K562 (cell line): ENCODE measurements around the gene AZU1. TPM values are rescaled to one million over a fixed set of nuclear protein-coding genes. Genes with fewer than 3 reads are reported as not detected.

ENCODE experiments used
- ATAC-seq: fragments of 200-7000 bp; cut with Tn5 transposase; 3 replicates; pipeline ENCODE4 v1.9.1; 2020; ENCODE audit warnings: moderate library complexity
- BruUV-seq: library from RNA; stranded (reverse); fragments of 400-500 nt; replicated peaks from 2 replicates; lab custom pipeline; 2021; lab: Mats Ljungman, UMichigan
- CTCF ChIA-PET: fragments of 300-600 bp; formaldehyde crosslinking; extraction: SDS; loops from one replicate; lab custom pipeline; 2021; ENCODE audit warnings: low intra/inter-chr PET ratio; lab: Yijun Ruan, JAX
- POLR2A ChIA-PET: fragments of 300-600, 350-650 bp; sonication (Branson Sonifier 250); formaldehyde crosslinking; extraction: SDS; loops from one replicate; lab custom pipeline; 2021; ENCODE audit warnings: antibody characterized with exemption, inconsistent platforms; lab: Yijun Ruan, JAX
- DNase-seq, 4 experiments: peaks; one replicate each; pipeline versions ENCODE4 v3.0.0 to v3.0.0-alpha.2; 2011 to 2018; ENCODE audit warnings: low spot score in 3 of 4, mixed read lengths in 3 of 4; ENCODE audit errors: extremely low read depth in 1 of 4
- FAIRE-seq: peaks from 2 replicates; lab custom pipeline; 2011; peaks lifted over from hg19 to GRCh38; lab: Jason Lieb, UNC
- H2AFZ ChIP-seq: 2 replicates; pipeline ENCODE4 v1.6.0; 2011; ENCODE audit warnings: low read depth, low read length, control low read depth, inconsistent platforms
- H3K27ac ChIP-seq: fragments of 200-600 bp; 3 replicates; pipeline ENCODE4 v1.8.0; 2011; ENCODE audit warnings: low read depth, mild to moderate bottlenecking, control low read depth, inconsistent platforms, low read length, moderate library complexity, mixed read lengths; ENCODE audit errors: extremely low read depth
- H3K27me3 ChIP-seq, 2 experiments: fragments of 300-600 bp in 1 of 2; 2 replicates in 1 of 2; 3 replicates in 1 of 2; pipeline versions ENCODE4 v1.6.0 to v1.8.0; 2011; ENCODE audit warnings: inconsistent platforms in 2 of 2, low read length in 2 of 2, mild to moderate bottlenecking in 1 of 2, mixed read lengths in 1 of 2, moderate library complexity in 1 of 2; ENCODE audit not compliant: control insufficient read depth in 2 of 2, insufficient read depth in 2 of 2
- H3K36me3 ChIP-seq: fragments of 300-600 bp; 3 replicates; pipeline ENCODE4 v1.8.0; 2011; ENCODE audit warnings: mild to moderate bottlenecking, low read length, inconsistent platforms; ENCODE audit not compliant: control insufficient read depth, insufficient read depth
- H3K4me1 ChIP-seq, 2 experiments: fragments of 200-600 bp in 1 of 2; replicated peaks in 1 of 2; 2 replicates in 1 of 2; 3 replicates in 1 of 2; pipeline versions ENCODE4 v1.5.1 to v1.8.0; 2011; ENCODE audit warnings: inconsistent platforms in 2 of 2, low read length in 2 of 2, mild to moderate bottlenecking in 1 of 2, mixed read lengths in 1 of 2, moderate library complexity in 1 of 2; ENCODE audit not compliant: control insufficient read depth in 2 of 2, insufficient read depth in 2 of 2
- H3K4me2 ChIP-seq: 2 replicates; pipeline ENCODE4 v1.6.1; 2011; ENCODE audit warnings: low read length, control low read depth, inconsistent platforms, mixed read lengths; ENCODE audit not compliant: insufficient read depth
- H3K4me3 ChIP-seq: fragments of 200-600 bp; sonication (generic), shearing (Covaris generic); 2 replicates; pipeline ENCODE4 v1.5.1; 2016; ENCODE audit warnings: control low read depth, inconsistent platforms
- H3K79me2 ChIP-seq: fragments of 200-600 bp; 3 replicates; pipeline ENCODE4 v1.8.0; 2011; ENCODE audit warnings: low read length, inconsistent platforms; ENCODE audit not compliant: control insufficient read depth, insufficient read depth
- H3K9ac ChIP-seq, 2 experiments: 2 replicates each; pipeline versions ENCODE4 v1.6.0 to v1.6.1; 2011; ENCODE audit warnings: low read depth in 2 of 2, low read length in 2 of 2, control low read depth in 1 of 2, inconsistent platforms in 1 of 2, mild to moderate bottlenecking in 1 of 2, mixed read lengths in 1 of 2; ENCODE audit not compliant: insufficient read depth in 1 of 2
- H3K9me1 ChIP-seq: one replicate; pipeline ENCODE4 v1.6.0; 2011; ENCODE audit warnings: inconsistent platforms, mild to moderate bottlenecking, low read length, moderate library complexity; ENCODE audit not compliant: control insufficient read depth, insufficient read depth
- H3K9me3 ChIP-seq: replicated peaks from 2 replicates; pipeline ENCODE4 v1.5.1; 2011; ENCODE audit warnings: low read depth, low read length, inconsistent platforms; ENCODE audit not compliant: control insufficient read depth, insufficient read depth
- H4K20me1 ChIP-seq: replicated peaks from 2 replicates; pipeline ENCODE4 v1.6.1; 2011; ENCODE audit warnings: low read length, inconsistent platforms, mixed read lengths; ENCODE audit not compliant: control insufficient read depth, insufficient read depth
- KAT7 ChIP-seq: sonication (generic); formaldehyde crosslinking; IDR thresholded peaks from 2 replicates; pipeline ENCODE4 v1.8.0; 2022; ENCODE audit warnings: missing genetic modification reagents, mild to moderate bottlenecking, borderline replicate concordance
- MAZ ChIP-seq, 2 experiments: fragments of 450-650 bp in 1 of 2; sonication (generic) in 1 of 2; formaldehyde crosslinking; IDR thresholded peaks in 1 of 2; conservative IDR thresholded peaks in 1 of 2; 2 replicates each; pipeline versions ENCODE4 v1.4.0 to v1.5.0; 2020; ENCODE audit warnings: mild to moderate bottlenecking in 1 of 2, missing genetic modification reagents in 1 of 2
- MTA3 ChIP-seq: fragments of 450-650 bp; formaldehyde crosslinking; IDR thresholded peaks from 2 replicates; pipeline ENCODE4 v1.6.1; 2017; ENCODE audit warnings: mild to moderate bottlenecking, borderline replicate concordance
- NFIC ChIP-seq: fragments of 450-650 bp; IDR thresholded peaks from 2 replicates; pipeline ENCODE4 v1.6.1; 2017; ENCODE audit warnings: mild to moderate bottlenecking, inconsistent platforms
- POLR2G ChIP-seq: fragments of 200-400 bp; formaldehyde crosslinking; IDR thresholded peaks from 2 replicates; pipeline ENCODE4 v1.6.1; 2017; ENCODE audit warnings: low read depth, mild to moderate bottlenecking, antibody characterized with exemption, low read length, moderate library complexity
- PRMT5 ChIP-seq: sonication (generic); formaldehyde crosslinking; IDR thresholded peaks from 2 replicates; pipeline ENCODE4 v1.5.0; 2020; ENCODE audit warnings: missing genetic modification reagents
- ZNF785 ChIP-seq: fragments of 250-450 bp; sonication (Bioruptor Pico); IDR thresholded peaks from 2 replicates; pipeline ENCODE4 v1.4.0; 2020; ENCODE audit warnings: mild to moderate bottlenecking
- WGBS: fragments of 100-300 bp; shearing (Covaris generic); methylation state at CpG from one replicate; pipeline ENCODE4 v1.1.6; 2016; ENCODE audit warnings: low coverage, mixed read lengths; ENCODE audit not compliant: insufficient coverage; ENCODE audit errors: missing lambda C conversion rate; 5-methylcytosine and 5-hydroxymethylcytosine counted together
- in situ Hi-C: fragments of 300-500 bp; cut with MboI; formaldehyde crosslinking; loops from 4 replicates; pipeline ENCODE4 v1.15.0; 2018; ENCODE audit warnings: inconsistent platforms, mixed read lengths
- intact Hi-C: fragments of 100-400 bp; cut with micrococcal nuclease; formaldehyde crosslinking; loops from 2 replicates; pipeline ENCODE4 v1.14.2; 2022
- polyA plus RNA-seq, 8 experiments: library from polyadenylated mRNA; depleted of rRNA in 4 of 8; stranded (reverse) in 5 of 8; unstranded in 3 of 8; fragments of >200 nt; fragmentation: Nextera tagmentation in 2 of 8; fragmentation: Illumina TruSeq in 1 of 8; extraction: Ambion mirVana in 2 of 8; extraction: Trizol in 1 of 8; gene quantifications; 2 replicates each; pipeline versions ENCODE4 v1.2.1 to v1.2.3, GENCODE V29; 2011 to 2014; ENCODE audit warnings: inconsistent platforms in 1 of 8, missing spikeins in 1 of 8
- total RNA-seq, 7 experiments: library from RNA; depleted of rRNA in 6 of 7; stranded (reverse); fragments of >200 nt in 6 of 7; fragmentation: Illumina TruSeq in 2 of 7; extraction: Trizol in 2 of 7; gene quantifications; 2 replicates each; pipeline versions ENCODE4 v1.2.1 to v1.2.3, GENCODE V29; 2011 to 2021; ENCODE audit warnings: low replicate concordance in 1 of 7
- TF ChIP-seq, protein P1 (sequence below): sonication (generic); formaldehyde crosslinking; IDR thresholded peaks from 2 replicates; pipeline ENCODE4 v1.4.0; 2020; ENCODE audit warnings: mild to moderate bottlenecking, missing genetic modification reagents
- TF ChIP-seq, protein P2 (sequence below), 2 experiments: fragments of 200-800 bp in 1 of 2; sonication (Bioruptor generic) in 1 of 2; sonication (generic) in 1 of 2; formaldehyde crosslinking in 1 of 2; IDR thresholded peaks in 1 of 2; conservative IDR thresholded peaks in 1 of 2; 2 replicates each; pipeline versions ENCODE4 v1.5.0 to v1.6.1; 2016 to 2020; ENCODE audit warnings: missing compliant biosample characterization in 1 of 2, missing genetic modification characterization in 1 of 2, missing genetic modification reagents in 1 of 2
- TF ChIP-seq, protein P3 (sequence below): sonication (generic); formaldehyde crosslinking; IDR thresholded peaks from 2 replicates; pipeline ENCODE4 v1.8.0; 2022; ENCODE audit warnings: mild to moderate bottlenecking, missing genetic modification reagents

Gene AZU1
- total and polyA plus RNA-seq, 9 of the 15 experiments (the other 6 are each of a cell fraction or from before 2014, with no cell fraction given): 0.29 to 1.9 (median 0.59) TPM; not detected in 3

DNA sequence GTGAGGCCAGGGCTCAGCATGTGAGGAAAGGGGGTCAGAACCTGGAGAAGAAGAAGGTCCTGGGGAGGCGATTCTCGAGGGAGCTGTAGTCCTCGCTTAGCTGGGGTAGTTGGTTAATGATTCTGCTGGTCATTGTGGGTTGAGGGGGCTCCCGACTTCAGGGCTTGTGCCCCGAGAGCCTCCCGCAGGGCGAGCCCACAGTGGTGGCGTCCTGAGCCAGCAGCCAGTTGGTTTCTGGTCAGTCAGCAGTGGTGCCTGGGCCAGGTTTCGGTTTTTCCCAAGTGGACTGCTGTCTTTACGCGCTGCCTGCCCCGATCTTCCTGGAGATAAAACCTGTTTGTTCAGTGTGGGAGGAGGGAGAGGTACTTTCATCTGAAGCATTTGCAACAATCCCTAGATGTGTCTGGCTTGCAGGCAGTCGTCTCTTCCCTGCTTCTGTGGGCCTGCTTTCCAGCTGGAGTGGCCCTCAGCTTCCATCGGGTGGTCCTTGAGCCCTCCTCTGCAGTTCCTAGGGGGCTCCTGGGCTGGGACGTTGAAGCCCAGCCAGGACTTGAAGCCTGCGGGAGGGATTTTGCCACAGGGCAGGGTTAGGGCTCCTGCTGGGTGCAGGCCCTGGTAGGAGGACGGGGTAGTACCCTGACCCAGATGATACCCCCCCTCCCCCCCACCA, 27.1 kb upstream of the AZU1 start (continued):
- TF ChIP-seq KAT7 (0 out of 2 replicates have a peak, but pooled peaks have one; percentile 50), MTA3 (peak; percentile 24; the same call in 1 of the 2 replicates), POLR2G (peak; percentile 65)
- TF ChIP-seq, all 486 proteins: peak for 13

DNA sequence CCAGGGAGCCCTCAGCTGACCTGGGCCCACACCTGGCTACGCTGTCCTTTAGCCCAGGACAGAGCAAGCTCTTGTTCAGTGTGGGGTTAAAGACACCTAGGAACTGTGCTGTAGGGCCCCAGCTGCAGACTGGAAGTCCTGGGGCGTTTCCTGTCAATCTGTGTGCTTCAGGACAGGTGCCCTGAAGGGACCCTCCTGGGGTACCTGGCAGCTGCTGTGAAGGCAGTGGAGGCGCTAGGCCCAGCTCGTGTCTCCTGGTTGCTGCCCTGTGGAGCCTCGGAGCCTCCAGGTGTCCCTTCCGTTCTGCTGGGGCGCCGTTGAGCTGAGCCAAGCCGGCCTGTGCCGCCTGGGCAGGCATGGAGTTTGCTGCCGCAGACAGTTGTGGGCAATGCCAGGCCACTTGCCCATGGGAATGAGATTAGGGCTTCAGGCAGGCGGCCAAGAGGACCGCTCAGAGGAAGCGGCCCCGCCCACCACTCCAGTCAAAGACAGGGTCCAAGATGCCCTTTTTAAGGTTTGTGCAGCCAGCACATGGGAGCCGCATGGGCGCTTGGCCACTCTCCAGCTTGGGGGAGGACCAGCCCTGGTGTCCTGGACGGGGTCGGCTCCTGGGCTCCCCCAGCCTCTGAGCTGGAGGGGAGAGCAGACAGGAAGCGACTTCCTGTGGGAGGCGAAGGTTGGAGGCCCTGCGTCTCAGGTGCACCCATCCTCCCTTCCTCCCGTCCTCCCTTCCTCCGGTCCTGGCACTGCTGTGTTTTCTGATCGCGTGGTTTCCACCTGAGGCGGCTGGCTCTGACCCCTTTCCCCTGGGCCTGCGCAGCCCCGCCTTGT, 26.4 kb upstream of the AZU1 start:
- peaks cover 22 to 79% of the 10 kb centered on the region in 2 experiments for H3K4me1 ChIP-seq
- intact Hi-C loops: no loop called here
- TF ChIP-seq POLR2G: peak; percentile 57
- TF ChIP-seq, protein P1, sequence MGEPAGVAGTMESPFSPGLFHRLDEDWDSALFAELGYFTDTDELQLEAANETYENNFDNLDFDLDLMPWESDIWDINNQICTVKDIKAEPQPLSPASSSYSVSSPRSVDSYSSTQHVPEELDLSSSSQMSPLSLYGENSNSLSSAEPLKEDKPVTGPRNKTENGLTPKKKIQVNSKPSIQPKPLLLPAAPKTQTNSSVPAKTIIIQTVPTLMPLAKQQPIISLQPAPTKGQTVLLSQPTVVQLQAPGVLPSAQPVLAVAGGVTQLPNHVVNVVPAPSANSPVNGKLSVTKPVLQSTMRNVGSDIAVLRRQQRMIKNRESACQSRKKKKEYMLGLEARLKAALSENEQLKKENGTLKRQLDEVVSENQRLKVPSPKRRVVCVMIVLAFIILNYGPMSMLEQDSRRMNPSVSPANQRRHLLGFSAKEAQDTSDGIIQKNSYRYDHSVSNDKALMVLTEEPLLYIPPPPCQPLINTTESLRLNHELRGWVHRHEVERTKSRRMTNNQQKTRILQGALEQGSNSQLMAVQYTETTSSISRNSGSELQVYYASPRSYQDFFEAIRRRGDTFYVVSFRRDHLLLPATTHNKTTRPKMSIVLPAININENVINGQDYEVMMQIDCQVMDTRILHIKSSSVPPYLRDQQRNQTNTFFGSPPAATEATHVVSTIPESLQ (CRISPR knock-in tag): 0 out of 2 replicates have a peak, but pooled peaks have one; percentile 26
- TF ChIP-seq, protein P2, sequence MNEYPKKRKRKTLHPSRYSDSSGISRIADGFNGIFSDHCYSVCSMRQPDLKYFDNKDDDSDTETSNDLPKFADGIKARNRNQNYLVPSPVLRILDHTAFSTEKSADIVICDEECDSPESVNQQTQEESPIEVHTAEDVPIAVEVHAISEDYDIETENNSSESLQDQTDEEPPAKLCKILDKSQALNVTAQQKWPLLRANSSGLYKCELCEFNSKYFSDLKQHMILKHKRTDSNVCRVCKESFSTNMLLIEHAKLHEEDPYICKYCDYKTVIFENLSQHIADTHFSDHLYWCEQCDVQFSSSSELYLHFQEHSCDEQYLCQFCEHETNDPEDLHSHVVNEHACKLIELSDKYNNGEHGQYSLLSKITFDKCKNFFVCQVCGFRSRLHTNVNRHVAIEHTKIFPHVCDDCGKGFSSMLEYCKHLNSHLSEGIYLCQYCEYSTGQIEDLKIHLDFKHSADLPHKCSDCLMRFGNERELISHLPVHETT (CRISPR knock-in tag; conservative IDR thresholded peaks at IDR 0.05 in 1 of 2, IDR thresholded peaks at IDR 0.05 in 1 of 2): 0 out of 4 replicates have a peak, but pooled peaks of 1 of the 2 experiments have one; percentile 1
- TF ChIP-seq ZNF785 (CRISPR knock-in tag): no peak
- TF ChIP-seq, protein P3, sequence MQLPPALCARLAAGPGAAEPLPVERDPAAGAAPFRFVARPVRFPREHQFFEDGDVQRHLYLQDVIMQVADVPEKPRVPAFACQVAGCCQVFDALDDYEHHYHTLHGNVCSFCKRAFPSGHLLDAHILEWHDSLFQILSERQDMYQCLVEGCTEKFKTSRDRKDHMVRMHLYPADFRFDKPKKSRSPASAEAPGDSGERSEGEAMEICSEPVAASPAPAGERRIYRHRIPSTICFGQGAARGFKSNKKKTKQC (CRISPR knock-in tag): no peak
- TF ChIP-seq MAZ (CRISPR knock-in tag; conservative IDR thresholded peaks at IDR 0.05 in 1 of 2, IDR thresholded peaks at IDR 0.05 in 1 of 2): no peak
- TF ChIP-seq PRMT5 (CRISPR knock-in tag): 0 out of 2 replicates have a peak, but pooled peaks have one; percentile 35
- TF ChIP-seq NFIC: peak; percentile 41

More for the DNA sequence above, 26.4 kb upstream of the AZU1 start:
- Histone ChIP-seq H3K27ac (peak overlapping the region; percentile 98; the same call in 2 of the 3 replicates), H3K4me2 (peak overlapping the region; percentile 85; the same call in 1 of the 2 replicates), H3K36me3 (peaks cover 82% of the 10 kb centered on the region), H3K27me3 (no peaks in the 10 kb centered on the region), H3K9me1 (peaks cover 16% of the 10 kb centered on the region), H3K9me3 (no peaks in the 10 kb centered on the region; the same call in 1 of the 2 replicates), H2AFZ (no peak overlapping the region), H4K20me1 (peaks cover 66% of the 10 kb centered on the region), H3K4me3 (peak overlapping the region; percentile 99; the same call in 1 of the 2 replicates), H3K9ac (peak overlapping the region; percentile 94 to 98; a peak in 3 of 4 replicates), H3K79me2 (peaks cover 93% of the 10 kb centered on the region)
- no peak for ATAC-seq
- WGBS: 86% methylated on average over 19 of the region's 29 CpGs
- FAIRE-seq: no peak
- POLR2A ChIA-PET: interaction anchor here (0.5 to 2.1 kb wide), 7 partner anchors 9 to 31 kb away, joined by 3 to 9 read pairs (median 4); partner anchors contain the start of gene AZU1
- in situ Hi-C loops: no loop called here
- DNase-seq: peak in 2 of 4 experiments; percentile 17
- CTCF ChIA-PET: no interaction called here
- BruUV-seq: no TSS peak
